ENCODE results near the gene TLL1.

Gene TLL1

DNA sequence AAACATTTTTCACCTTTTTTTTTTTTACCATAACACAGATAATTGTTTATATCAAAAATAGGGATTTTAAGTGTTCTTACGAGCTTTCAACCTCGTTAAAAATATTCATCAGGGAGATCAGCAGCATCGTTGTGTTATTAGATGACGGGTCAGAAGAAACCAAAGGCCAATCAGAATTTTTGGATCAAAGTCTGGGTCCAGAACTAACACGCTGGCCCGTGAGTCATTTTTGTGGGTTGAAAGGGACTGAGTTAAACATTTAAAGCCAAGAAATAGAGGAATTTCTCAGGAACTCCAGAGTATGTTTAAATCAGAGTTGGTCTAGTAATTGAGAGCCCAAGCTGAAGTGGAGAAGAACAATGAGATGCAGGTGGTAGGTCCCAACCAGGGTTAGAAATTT, 170.8 kb downstream of the TLL1 start:
- H3K4me3 ChIP-seq (ENCODE audit: low read depth, low read length): no peak overlapping the region

- H3K4me3 ChIP-seq (ENCODE audit: low read depth, low read length): no peak overlapping the region
These were observed 171.8 kb downstream of the TLL1 start for GRCh38 chr4:166044871-166045270.

GRCh38 chr4:166045457-166045856, 172.4 kb downstream of the TLL1 start:
- H3K4me3 ChIP-seq (ENCODE audit: low read depth, low read length): no peak overlapping the region

DNA sequence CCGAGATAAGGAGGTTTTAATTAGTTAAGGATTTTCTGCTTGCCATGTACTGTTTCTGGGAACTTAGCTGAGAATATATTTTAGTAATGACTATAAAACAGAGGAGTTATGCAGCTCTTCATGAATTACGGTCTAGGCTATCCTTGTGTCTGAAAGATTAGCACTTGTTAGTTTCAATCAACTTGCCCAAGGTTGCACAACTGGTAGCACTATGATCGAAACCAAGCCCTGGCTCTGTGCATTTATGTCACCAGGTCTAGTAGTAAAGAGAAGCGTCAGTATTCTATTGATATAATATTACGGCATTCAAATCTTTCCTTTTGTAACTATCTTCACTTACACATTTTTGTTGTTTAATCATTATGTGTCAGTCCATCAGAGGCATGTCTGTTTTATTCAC, 176.0 kb downstream of the TLL1 start:
- no peak overlapping the region for H3K4me3 ChIP-seq (ENCODE audit: low read depth, low read length)

- no peak overlapping the region for H3K4me3 ChIP-seq (ENCODE audit: low read depth, low read length)
These were observed 191.7 kb downstream of the TLL1 start for GRCh38 chr4:166064721-166065120.

- H3K4me3 ChIP-seq (ENCODE audit: low read depth, low read length): no peak overlapping the region
These were observed 192.3 kb downstream of the TLL1 start for GRCh38 chr4:166065324-166065723.

GRCh38 chr4:166066936-166067335, 193.9 kb downstream of the TLL1 start:
- no peak overlapping the region for H3K4me3 ChIP-seq (ENCODE audit: low read depth, low read length)

DNA sequence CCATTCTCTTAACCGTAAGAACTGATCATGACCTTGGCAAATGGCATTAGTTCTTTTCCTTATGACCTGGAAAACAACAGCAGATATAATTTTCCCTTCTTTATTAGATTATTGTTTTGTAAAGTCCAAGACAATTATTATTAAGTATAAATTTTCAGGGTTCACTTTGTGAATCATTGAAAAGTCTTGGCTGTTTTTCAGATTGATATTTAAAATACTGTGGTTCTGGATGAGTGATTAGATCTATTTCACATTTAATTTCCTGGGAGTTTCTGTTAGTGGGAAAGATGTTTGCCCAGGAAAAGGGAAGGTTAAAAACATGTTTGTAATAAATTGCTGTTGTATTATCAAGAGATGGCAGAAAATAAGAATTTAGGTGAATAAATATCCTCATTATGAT, 194.9 kb downstream of the TLL1 start:
- no peak overlapping the region for H3K4me3 ChIP-seq (ENCODE audit: low read depth, low read length)

DNA sequence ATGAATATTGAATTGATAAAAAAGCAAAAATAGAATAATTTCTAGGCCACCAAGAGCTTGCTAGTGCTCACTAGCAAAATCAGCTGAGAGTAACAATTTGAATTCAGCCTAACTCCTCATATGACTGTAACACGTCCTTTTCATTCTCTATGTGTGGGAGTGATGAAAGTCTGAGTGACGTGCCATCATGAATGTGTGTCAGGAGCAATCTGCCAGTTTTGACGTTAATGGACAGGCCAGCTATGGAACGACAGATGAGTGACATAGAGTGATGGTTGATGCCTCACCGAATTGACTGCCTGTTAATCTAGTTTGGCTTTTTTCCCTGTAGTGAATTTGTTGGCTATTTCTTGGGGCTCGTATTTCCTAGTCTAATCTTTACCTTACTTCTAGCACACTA, 200.7 kb downstream of the TLL1 start:
- H3K4me3 ChIP-seq (ENCODE audit: low read depth, low read length): no peak overlapping the region

DNA sequence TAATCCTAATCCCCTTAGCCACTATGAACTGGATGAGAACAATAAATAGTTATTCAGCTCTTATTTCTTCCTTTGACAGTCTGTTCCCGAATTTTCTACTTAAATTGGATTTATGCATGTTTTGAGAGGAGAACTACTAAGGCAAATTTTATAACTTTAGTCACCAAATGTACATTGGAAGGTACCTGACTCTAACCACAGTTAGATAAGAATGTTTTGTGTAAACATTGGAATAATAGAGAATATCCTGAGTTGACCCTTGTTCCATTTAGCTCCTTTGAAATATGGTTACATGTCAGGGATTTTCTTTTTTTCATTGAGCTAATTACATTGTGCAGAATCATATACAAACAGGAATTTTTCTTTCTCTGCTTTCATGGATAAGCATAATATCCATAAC, 202.6 kb downstream of the TLL1 start:
- H3K4me3 ChIP-seq (ENCODE audit: low read depth, low read length): no peak overlapping the region

GRCh38 chr4:166077782-166078181, 204.7 kb downstream of the TLL1 start:
- no peak overlapping the region for H3K4me3 ChIP-seq (ENCODE audit: low read depth, low read length)

GRCh38 chr4:166078383-166078782, 205.3 kb downstream of the TLL1 start:
- H3K4me3 ChIP-seq (ENCODE audit: low read depth, low read length): no peak overlapping the region

GRCh38 chr4:166078955-166079354, 205.9 kb downstream of the TLL1 start:
- H3K4me3 ChIP-seq (ENCODE audit: low read depth, low read length): no peak overlapping the region

DNA sequence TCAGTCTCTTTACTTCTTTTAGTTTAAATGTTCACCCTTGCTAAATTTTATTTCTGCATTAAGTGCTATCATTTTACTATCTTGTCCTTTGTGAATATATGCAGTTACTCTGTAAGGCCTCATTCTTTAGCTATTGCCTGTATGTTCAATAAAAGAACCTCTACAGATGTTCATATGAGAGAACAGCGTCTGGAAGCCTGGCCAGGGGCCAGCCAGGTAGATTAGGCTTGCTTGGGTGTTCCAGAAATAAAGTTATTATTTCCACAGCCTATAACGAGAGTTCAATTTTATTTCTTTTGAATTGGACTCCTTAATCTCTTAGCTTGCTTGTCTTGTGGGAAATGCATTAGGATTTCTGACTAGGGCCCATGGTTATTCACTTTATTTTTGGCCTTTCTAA, 214.5 kb downstream of the TLL1 start:
- no peak overlapping the region for H3K4me3 ChIP-seq (ENCODE audit: low read depth, low read length)

- H3K4me3 ChIP-seq (ENCODE audit: low read depth, low read length): no peak overlapping the region
These were observed 215.5 kb downstream of the TLL1 start for GRCh38 chr4:166088576-166088975.

GRCh38 chr4:166091146-166091545, 218.1 kb downstream of the TLL1 start:
- H3K4me3 ChIP-seq (ENCODE audit: low read depth, low read length): no peak overlapping the region

- no peak overlapping the region for H3K4me3 ChIP-seq (ENCODE audit: low read depth, low read length)
These were observed 219.0 kb downstream of the TLL1 start for GRCh38 chr4:166091912-166092510.

DNA sequence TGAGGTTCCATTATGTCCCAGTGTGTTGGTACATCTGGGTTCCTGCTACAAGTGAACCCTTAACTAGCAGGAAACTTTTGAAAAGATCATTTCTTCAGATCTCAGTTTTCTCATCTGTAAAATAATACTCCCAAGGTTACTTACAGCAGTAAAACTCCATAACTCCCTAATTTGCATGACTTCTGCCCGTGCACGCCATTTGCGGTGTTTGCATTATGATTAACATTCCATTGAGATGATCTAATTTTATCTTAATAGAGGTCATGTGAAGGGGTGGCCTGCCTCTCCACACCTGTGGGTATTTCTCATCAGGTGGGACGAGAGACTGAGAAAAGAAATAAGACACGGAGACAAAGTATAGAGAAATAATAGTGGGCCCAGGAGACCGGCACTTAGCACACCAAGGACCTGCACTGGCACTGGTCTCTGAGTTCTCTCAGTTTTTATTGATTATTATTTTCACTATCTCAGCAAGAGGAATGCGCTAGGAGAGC, 219.8 kb downstream of the TLL1 start:
- H3K4me3 ChIP-seq (ENCODE audit: low read depth, low read length): no peak overlapping the region

GRCh38 chr4:166104623-166105022, 231.6 kb downstream of the TLL1 start:
- H3K4me3 ChIP-seq (ENCODE audit: low read depth, low read length): no peak overlapping the region

- no peak overlapping the region for H3K4me3 ChIP-seq (ENCODE audit: low read depth, low read length)
These were observed 248.9 kb downstream of the TLL1 start for GRCh38 chr4:166121897-166122296.

DNA sequence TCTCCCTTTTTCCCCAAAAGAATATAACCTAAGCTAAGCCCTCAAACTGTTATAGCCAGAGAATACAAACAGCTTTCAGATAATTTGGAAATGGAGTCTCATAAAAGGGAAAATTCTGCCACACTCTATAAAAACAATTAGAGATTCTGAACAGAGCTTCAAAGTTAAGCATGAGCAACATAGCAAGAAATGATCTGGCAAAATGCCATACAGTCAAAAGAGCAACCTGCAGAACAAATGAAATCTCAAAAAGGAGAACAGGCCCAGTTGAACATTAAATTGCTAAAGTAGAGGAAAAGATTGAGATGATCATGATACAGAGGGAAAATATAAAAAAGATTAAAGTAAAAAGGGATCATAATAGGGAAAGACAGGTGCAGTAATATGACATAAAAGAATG, 250.5 kb downstream of the TLL1 start:
- no peak overlapping the region for H3K4me3 ChIP-seq (ENCODE audit: low read depth, low read length)

DNA sequence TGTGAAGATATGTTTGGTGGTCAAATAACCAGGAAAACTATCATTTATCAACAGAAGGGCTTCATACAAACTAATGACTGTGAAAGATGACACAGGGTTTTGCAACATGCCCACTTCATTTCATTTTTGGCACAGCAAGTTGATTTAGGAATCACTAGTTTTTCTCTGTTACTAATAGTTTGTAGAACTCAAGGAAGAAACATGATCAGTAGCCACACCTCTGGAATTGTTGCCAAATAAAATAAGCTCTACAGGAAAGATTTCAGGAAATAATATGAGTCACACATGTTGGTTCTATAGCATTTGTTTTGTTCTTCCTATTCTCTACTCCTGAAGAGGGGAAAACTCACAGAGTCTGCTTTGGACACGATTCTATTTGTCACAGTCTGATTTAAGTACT, 255.4 kb downstream of the TLL1 start:
- no peak overlapping the region for H3K4me3 ChIP-seq (ENCODE audit: low read depth, low read length)

DNA sequence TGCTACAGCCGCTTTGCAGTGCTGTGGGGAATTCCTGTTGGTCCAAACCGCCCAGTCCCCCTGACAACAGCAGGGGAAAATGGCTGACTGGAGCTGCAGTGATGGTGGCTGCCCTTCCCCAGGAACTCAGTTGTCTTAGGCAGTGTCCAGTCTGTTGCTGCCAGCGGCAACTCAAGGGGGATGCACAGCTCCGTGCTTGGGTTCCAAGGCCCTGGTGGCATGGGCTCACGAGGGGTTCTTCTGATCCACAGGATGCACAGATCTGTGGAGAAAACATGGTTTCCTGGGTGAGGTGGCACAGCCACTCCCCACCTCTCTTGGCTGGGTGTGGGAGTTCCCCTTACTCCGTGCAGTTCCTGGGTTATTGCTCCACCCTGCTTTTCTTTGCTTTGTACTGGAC, 261.2 kb downstream of the TLL1 start:
- no peak overlapping the region for H3K4me3 ChIP-seq (ENCODE audit: low read depth, low read length)

Measured in iPS-11a (cell line).